Skeletal muscle tissue (tissue), 4 donors: ENCODE measurements around the gene ALOX5. TPM values are rescaled to one million over a fixed set of nuclear protein-coding genes. Genes with fewer than 3 reads are reported as not detected.
"Not testable (repeated sequence)": the region's sequence is repeated elsewhere in the genome, so short reads cannot be mapped to it uniquely, and the experiment has no call there.

Source experiments
- H3K27ac ChIP-seq: one replicate; pipeline ENCODE4 v1.7.0; 2013; ENCODE audit warnings: mild to moderate bottlenecking, low read depth, low read length, inconsistent platforms
- H3K27me3 ChIP-seq, 3 donors: one replicate each; pipeline ENCODE4 v1.7.0; 2013; ENCODE audit warnings: low read length in 3 of 3; ENCODE audit not compliant: control insufficient read depth in 3 of 3, insufficient read depth in 3 of 3
- H3K36me3 ChIP-seq, 3 donors: one replicate each; pipeline ENCODE4 v1.7.0; 2013; ENCODE audit warnings: low read length in 3 of 3; ENCODE audit not compliant: control insufficient read depth in 3 of 3, insufficient read depth in 3 of 3
- H3K4me1 ChIP-seq, 3 donors: one replicate each; pipeline ENCODE4 v1.7.0; 2013; ENCODE audit warnings: low read length in 3 of 3, mild to moderate bottlenecking in 3 of 3; ENCODE audit not compliant: control insufficient read depth in 3 of 3, insufficient read depth in 3 of 3
- H3K4me3 ChIP-seq, 3 donors: one replicate each; pipeline ENCODE4 v1.7.0; 2013; ENCODE audit warnings: low read length in 3 of 3
- H3K9ac ChIP-seq, 3 donors: one replicate each; pipeline ENCODE4 v1.7.0; 2013; ENCODE audit warnings: low read length in 3 of 3, mild to moderate bottlenecking in 3 of 3, moderate library complexity in 2 of 3, low read depth in 1 of 3
- H3K9me3 ChIP-seq, 3 donors: one replicate each; pipeline ENCODE4 v1.7.0; 2013; ENCODE audit warnings: low read length in 3 of 3; ENCODE audit not compliant: control insufficient read depth in 3 of 3
- total RNA-seq: library from RNA; depleted of rRNA; stranded (reverse); fragments of >200 nt; gene quantifications from one replicate; pipeline ENCODE4 v1.2.3, GENCODE V29; 2014
- donor health status: Osteomylitis.

The ALOX5 gene
- total RNA-seq: 3.1 TPM

- no peaks in the 10 kb centered on the region for H3K9me3 ChIP-seq
- H3K9ac ChIP-seq: peak within 1 kb of the TSS in 1 of 3 donors; percentile 2
- H3K27ac ChIP-seq: no peak within 1 kb of the TSS
- no peaks in the 10 kb centered on the region for H3K36me3 ChIP-seq
- peaks cover 5 to 18% (median 11%) of the 10 kb centered on the region in 3 donors for H3K4me1 ChIP-seq
- peaks cover 31 to 60% (median 52%) of the 10 kb centered on the region in 3 donors for H3K27me3 ChIP-seq
- peak within 1 kb of the TSS; percentile 30 to 64 (median 54) for H3K4me3 ChIP-seq
Measured at GRCh38 chr10:45373576-45374349, at the start of gene ALOX5. Gene ALOX5 (plus strand): TSS chr10:45374216. CDS start chr10:45374280, 64 bp downstream.

- Histone ChIP-seq H3K9me3 (no peaks in the 10 kb centered on the region), H3K9ac (no peak overlapping the region), H3K36me3 (no peaks in the 10 kb centered on the region), H3K4me3 (no peak overlapping the region), H3K27ac (no peak overlapping the region), H3K27me3 (no peaks in the 10 kb centered on the region), H3K4me1 (no peaks in the 10 kb centered on the region)
Measured at GRCh38 chr10:45325116-45325515, 48.9 kb upstream of the ALOX5 start.

- not testable (repeated sequence) for H3K36me3 ChIP-seq, H3K4me3 ChIP-seq, H3K27ac ChIP-seq, H3K27me3 ChIP-seq, H3K9me3 ChIP-seq, H3K9ac ChIP-seq, H3K4me1 ChIP-seq
Measured at GRCh38 chr10:45326864-45327263, 47.2 kb upstream of the ALOX5 start.

GRCh38 chr10:45331824-45332223, 42.2 kb upstream of the ALOX5 start:
- H3K27ac ChIP-seq, H3K4me3 ChIP-seq, H3K27me3 ChIP-seq, H3K4me1 ChIP-seq, H3K9me3 ChIP-seq, H3K9ac ChIP-seq, H3K36me3 ChIP-seq: not testable (repeated sequence)

- H3K4me3 ChIP-seq: no peak overlapping the region
- H3K9me3 ChIP-seq: peaks cover 0 to 4% (median 3%) of the 10 kb centered on the region in 3 donors
- H3K27ac ChIP-seq: no peak overlapping the region
- no peaks in the 10 kb centered on the region for H3K36me3 ChIP-seq
- H3K9ac ChIP-seq: no peak overlapping the region
- no peaks in the 10 kb centered on the region for H3K4me1 ChIP-seq
- no peaks in the 10 kb centered on the region for H3K27me3 ChIP-seq
Measured at GRCh38 chr10:45339894-45340293, 34.1 kb upstream of the ALOX5 start.

GRCh38 chr10:45340420-45340819, 33.6 kb upstream of the ALOX5 start:
- H3K4me1 ChIP-seq, H3K27me3 ChIP-seq, H3K4me3 ChIP-seq, H3K36me3 ChIP-seq, H3K9me3 ChIP-seq, H3K9ac ChIP-seq, H3K27ac ChIP-seq: not testable (repeated sequence)

- not testable (repeated sequence) for H3K9me3 ChIP-seq, H3K4me3 ChIP-seq, H3K9ac ChIP-seq, H3K4me1 ChIP-seq, H3K27ac ChIP-seq, H3K27me3 ChIP-seq, H3K36me3 ChIP-seq
Measured at GRCh38 chr10:45346652-45347335, 27.2 kb upstream of the ALOX5 start.

- H3K9ac ChIP-seq, H3K4me1 ChIP-seq, H3K9me3 ChIP-seq, H3K27ac ChIP-seq, H3K4me3 ChIP-seq, H3K36me3 ChIP-seq, H3K27me3 ChIP-seq: not testable (repeated sequence)
Measured at GRCh38 chr10:45347464-45347863, 26.6 kb upstream of the ALOX5 start.

GRCh38 chr10:45348196-45348765, 25.7 kb upstream of the ALOX5 start:
- H3K4me1 ChIP-seq, H3K27me3 ChIP-seq, H3K4me3 ChIP-seq, H3K9ac ChIP-seq, H3K36me3 ChIP-seq, H3K9me3 ChIP-seq, H3K27ac ChIP-seq: not testable (repeated sequence)

GRCh38 chr10:45353186-45353585, 20.8 kb upstream of the ALOX5 start:
- Histone ChIP-seq H3K9ac (no peak overlapping the region), H3K9me3 (no peaks in the 10 kb centered on the region), H3K4me1 (no peaks in the 10 kb centered on the region), H3K4me3 (no peak overlapping the region), H3K27ac (no peak overlapping the region), H3K36me3 (no peaks in the 10 kb centered on the region), H3K27me3 (no peaks in the 10 kb centered on the region)
